Gastroesophageal sphincter (tissue), 3 donors: Measurements from ENCODE around the gene PTPN6.

Experiments used
- CTCF ChIP-seq, 4 experiments: fragments of 200-600 bp in 2 of 4; fragments of 450-650 bp in 2 of 4; sonication (generic) in 1 of 4; IDR thresholded peaks; one replicate each; pipeline ENCODE4 v1.5.1; 2017 to 2019; ENCODE audit warnings: antibody characterized with exemption in 4 of 4, mild to moderate bottlenecking in 2 of 4, moderate library complexity in 2 of 4
- POLR2AphosphoS5 ChIP-seq: sonication (generic); formaldehyde crosslinking; IDR thresholded peaks from one replicate; pipeline ENCODE4 v1.6.1; 2017; ENCODE audit warnings: antibody characterized with exemption

- no peak for TF ChIP-seq CTCF (IDR thresholded peaks at IDR 0.05)
- TF ChIP-seq POLR2AphosphoS5, result no peak
Observed at GRCh38 chr12:6951551-6952120, 480 bp downstream of the PTPN6 start.
